GM12801 (cell line): ENCODE measurements around the gene DNAH10.

Source experiments
- TF ChIP-seq, protein P1 (sequence below): IDR thresholded peaks from one replicate; pipeline ENCODE4 v1.5.1; 2011; ENCODE audit warnings: control low read depth; ENCODE audit not compliant: insufficient read length; ENCODE audit errors: extremely low read depth

The DNAH10 gene

DNA sequence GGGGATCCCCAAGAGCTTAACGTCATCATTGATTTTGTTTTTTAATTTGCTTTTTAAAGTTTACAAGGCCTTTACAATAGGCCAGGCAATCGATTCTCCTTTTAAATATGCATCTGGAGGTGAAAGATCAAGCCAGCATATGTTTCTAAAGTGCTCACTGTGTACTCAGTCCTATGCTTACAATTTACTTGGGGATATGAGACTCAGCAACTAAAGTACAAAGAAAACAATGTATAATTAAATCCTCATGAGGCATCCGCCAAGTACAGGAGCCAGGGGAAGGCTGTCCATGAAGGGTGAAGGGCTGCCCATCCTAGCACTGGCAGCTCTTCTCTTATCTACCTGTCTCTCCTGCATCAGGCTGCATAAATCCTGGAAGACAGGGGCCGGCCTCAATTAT lies 198.8 kb downstream of the DNAH10 start:
- TF ChIP-seq, protein P1, sequence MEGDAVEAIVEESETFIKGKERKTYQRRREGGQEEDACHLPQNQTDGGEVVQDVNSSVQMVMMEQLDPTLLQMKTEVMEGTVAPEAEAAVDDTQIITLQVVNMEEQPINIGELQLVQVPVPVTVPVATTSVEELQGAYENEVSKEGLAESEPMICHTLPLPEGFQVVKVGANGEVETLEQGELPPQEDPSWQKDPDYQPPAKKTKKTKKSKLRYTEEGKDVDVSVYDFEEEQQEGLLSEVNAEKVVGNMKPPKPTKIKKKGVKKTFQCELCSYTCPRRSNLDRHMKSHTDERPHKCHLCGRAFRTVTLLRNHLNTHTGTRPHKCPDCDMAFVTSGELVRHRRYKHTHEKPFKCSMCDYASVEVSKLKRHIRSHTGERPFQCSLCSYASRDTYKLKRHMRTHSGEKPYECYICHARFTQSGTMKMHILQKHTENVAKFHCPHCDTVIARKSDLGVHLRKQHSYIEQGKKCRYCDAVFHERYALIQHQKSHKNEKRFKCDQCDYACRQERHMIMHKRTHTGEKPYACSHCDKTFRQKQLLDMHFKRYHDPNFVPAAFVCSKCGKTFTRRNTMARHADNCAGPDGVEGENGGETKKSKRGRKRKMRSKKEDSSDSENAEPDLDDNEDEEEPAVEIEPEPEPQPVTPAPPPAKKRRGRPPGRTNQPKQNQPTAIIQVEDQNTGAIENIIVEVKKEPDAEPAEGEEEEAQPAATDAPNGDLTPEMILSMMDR, result no peak

DNA sequence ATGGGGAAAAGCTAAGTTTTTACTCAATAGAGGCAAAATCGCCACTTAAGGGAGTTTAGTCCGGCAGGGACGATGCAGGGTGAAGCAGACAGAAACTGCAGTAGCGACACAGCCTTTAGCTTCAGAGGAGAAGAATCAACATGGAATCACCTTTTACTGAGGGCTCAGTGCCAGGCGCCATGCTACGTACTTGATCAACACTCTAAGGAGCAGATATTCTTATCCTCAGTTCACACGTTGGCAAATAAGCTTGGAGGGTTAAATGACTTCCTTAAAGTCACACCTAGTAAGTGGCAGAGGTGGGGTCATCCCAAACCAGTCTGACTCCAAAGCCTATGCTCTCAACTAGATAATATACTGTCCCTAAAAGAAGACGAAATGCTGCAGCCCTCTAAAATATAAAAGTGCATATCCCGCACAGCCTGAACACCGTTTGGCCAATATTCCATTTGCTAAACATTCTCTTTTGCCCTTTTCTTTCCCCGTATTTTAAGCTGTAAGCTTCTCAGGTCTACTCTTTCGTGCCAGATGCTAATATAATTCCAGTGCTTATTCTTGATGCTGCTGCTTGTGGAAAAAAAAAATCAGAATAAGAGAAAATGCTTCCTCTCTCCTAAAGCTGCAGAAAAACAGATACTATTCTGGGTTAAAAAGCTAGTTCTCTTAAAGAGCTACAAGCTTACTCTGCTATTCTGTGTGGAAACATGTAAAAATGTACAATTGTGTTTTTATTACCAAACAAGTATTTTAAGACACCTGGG lies 199.7 kb downstream of the DNAH10 start:
- TF ChIP-seq, protein P1, result no peak

DNA sequence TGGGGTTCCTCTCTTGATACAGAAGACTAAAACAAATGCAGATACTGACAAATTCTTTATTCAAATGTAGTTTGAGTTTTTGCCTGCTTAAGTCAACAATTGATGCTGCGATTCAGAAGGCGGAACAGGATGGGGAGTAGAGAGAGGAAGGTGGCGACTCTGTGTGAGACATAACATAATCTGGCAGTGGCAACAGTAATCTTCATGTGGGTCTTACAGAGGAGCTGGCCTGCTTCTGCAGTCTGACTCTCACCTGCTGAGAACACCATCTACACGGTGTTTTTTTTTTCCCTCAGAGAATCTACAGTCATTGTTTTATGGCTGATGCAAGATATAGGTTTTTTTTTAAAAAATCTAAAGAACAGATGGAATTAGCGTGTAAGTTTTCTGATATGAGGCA lies 200.4 kb downstream of the DNAH10 start:
- TF ChIP-seq, protein P1, result no peak

DNA sequence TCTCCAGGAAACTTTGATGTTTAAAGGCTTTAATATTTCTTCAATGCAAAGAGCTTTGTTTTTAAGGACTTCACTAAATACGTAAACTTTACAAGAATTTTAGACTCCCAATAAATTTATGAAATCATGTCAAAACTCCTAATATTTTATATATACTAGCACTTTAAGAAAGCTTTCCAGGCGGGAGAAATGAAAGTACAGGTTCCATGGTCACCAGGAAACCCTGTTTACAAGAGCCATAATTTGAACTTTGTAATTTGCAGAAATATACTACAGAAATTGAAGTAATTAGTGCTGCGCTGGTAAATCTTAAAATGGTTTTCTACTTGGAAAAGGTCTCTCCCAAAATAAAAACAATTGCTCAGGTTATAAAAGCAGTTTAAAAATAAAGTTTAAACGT lies 201.7 kb downstream of the DNAH10 start:
- TF ChIP-seq, protein P1, result no peak

DNA sequence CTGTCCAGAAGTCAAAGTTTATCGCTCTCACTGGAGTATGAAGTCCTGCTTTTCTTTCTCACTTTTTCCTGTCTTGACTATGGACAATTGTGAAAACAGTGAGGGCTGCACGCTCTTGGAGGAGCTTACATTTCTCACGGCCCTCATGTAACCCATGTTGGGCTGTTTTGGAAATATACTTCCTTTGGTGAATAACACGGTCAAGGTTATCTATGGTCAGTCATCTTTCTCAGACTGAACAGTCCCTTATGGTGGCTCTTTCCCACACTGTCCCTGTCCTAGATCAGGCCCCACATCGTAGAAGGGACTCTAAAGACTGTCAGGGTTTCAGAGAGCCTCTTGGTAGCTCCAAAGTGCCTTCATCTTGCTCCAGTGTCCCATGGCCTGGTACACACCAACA lies 203.3 kb downstream of the DNAH10 start:
- TF ChIP-seq, protein P1, result no peak

DNA sequence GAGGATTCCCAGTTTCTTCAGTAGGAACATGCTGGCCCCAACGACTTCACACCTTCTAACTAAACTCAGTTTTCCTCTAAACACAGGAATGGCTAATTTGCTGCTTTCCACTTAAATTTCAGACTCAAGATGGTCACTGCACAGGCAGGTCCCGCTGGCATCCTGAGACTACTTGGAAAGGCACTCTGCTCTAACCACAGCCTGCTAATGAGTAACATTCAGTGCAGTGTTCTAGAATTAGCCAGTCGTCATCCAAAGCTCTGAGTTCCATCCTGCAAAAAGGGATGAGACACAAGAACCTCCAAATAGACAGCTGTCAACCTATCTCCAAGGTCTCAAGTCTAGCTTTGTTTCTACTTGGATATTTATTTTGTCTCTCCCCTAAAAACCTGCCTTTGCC lies 204.5 kb downstream of the DNAH10 start:
- TF ChIP-seq, protein P1, result no peak

DNA sequence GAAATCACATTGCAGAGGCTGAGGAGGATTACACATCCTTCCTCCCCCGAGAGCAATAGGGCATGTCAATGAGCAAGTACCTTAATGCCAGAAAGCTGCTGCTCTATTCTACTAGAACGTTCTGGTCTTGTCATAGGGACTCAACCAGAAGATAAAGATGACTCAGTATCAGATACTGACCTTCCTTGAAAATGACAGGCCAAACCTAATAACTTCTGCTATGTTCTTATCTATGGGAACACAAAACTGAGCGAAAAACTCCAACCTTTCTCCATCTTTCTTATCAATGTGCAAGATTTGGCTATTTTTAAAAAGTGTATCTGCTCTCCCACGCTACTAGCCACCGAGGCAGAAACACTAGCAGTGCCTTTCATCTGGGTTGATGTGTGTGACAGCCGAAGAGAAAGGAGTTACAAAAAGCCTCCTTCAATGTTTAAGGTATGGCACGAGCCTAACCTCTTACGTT lies 205.1 kb downstream of the DNAH10 start:
- TF ChIP-seq, protein P1, result no peak

DNA sequence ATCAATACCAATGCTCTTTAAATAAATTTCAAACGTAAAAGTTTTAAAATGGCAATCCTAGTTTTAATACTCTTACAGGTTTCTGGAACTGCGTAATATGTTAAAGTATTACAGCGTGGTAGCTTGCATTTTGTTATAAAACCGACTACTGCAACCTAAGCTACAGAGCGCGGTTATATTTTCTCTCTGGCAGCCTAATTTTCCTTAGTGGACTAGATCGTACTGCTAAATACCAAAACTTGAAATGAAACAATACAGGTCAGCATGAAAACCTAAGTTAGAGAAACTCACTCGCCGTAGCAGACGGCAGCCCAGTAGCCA lies 209.3 kb downstream of the DNAH10 start:
- TF ChIP-seq, protein P1, result no peak
